Endothelial cell of umbilical vein (primary cell): ENCODE results near the gene MFAP4. TPM values are rescaled to one million over a fixed set of nuclear protein-coding genes. Genes with fewer than 3 reads are reported as not detected.

Experiments
- BruUV-seq: library from RNA; stranded (reverse); fragments of 400-500 nt; replicated peaks from 2 replicates; lab custom pipeline; 2021; lab: Mats Ljungman, UMichigan
- CTCF ChIA-PET: fragments of 300-600, 350-600 bp; sonication (Branson Sonifier 250); formaldehyde crosslinking; loops from one replicate; lab custom pipeline; 2021; ENCODE audit warnings: antibody characterized with exemption, inconsistent platforms; lab: Charles Lee
- POLR2A ChIA-PET: fragments of 300-600, 350-600 bp; sonication (Branson Sonifier 250); formaldehyde crosslinking; loops from one replicate; lab custom pipeline; 2021; ENCODE audit warnings: antibody characterized with exemption, inconsistent platforms; lab: Charles Lee
- DNase-seq: peaks from one replicate; pipeline ENCODE4 v3.0.0-alpha.2; 2011; ENCODE audit warnings: low read depth, low spot score
- FAIRE-seq: peaks from 2 replicates; lab custom pipeline; 2011; peaks lifted over from hg19 to GRCh38; lab: Jason Lieb, UNC
- H2AFZ ChIP-seq: 2 replicates; pipeline ENCODE4 v1.6.0; 2012; ENCODE audit warnings: low read depth, low read length, control low read depth, inconsistent platforms
- H3K27ac ChIP-seq: 2 replicates; pipeline ENCODE4 v1.5.1; 2011; ENCODE audit warnings: low read depth, mild to moderate bottlenecking, control low read depth, low read length, moderate library complexity; ENCODE audit not compliant: insufficient read depth
- H3K27me3 ChIP-seq, 2 experiments: 2 replicates each; pipeline versions ENCODE4 v1.6.0 to v1.6.1; 2011; ENCODE audit warnings: low read length in 2 of 2, mixed read lengths in 1 of 2; ENCODE audit not compliant: control insufficient read depth in 2 of 2, insufficient read depth in 2 of 2
- H3K36me3 ChIP-seq, 2 experiments: 2 replicates in 1 of 2; 3 replicates in 1 of 2; pipeline ENCODE4 v1.5.1; 2011; ENCODE audit warnings: low read length in 2 of 2, mild to moderate bottlenecking in 1 of 2, moderate library complexity in 1 of 2; ENCODE audit not compliant: control insufficient read depth in 2 of 2, insufficient read depth in 2 of 2; ENCODE audit errors: extremely low read depth in 1 of 2
- H3K4me1 ChIP-seq: 3 replicates; pipeline ENCODE4 v1.5.1; 2011; ENCODE audit warnings: mild to moderate bottlenecking, low read length; ENCODE audit not compliant: control insufficient read depth, insufficient read depth; ENCODE audit errors: extremely low read depth
- H3K4me2 ChIP-seq: 2 replicates; pipeline ENCODE4 v1.6.1; 2011; ENCODE audit warnings: low read length, control low read depth, mixed read lengths; ENCODE audit not compliant: insufficient read depth
- H3K4me3 ChIP-seq, 3 experiments: fragments of 200-600 bp in 1 of 3; sonication (generic), shearing (Covaris generic) in 1 of 3; replicated peaks in 1 of 3; 2 replicates each; pipeline ENCODE4 v1.5.1; 2011 to 2016; ENCODE audit warnings: control low read depth in 3 of 3, low read length in 3 of 3, mild to moderate bottlenecking in 2 of 3, inconsistent platforms in 1 of 3, low read depth in 1 of 3, moderate library complexity in 1 of 3; ENCODE audit not compliant: insufficient read depth in 1 of 3
- H3K79me2 ChIP-seq: 2 replicates; pipeline ENCODE4 v1.6.0; 2012; ENCODE audit warnings: low read length, inconsistent platforms; ENCODE audit not compliant: control insufficient read depth, insufficient read depth
- H3K9ac ChIP-seq: replicated peaks from 2 replicates; pipeline ENCODE3; 2011; ENCODE audit warnings: low read length, control low read depth; ENCODE audit not compliant: insufficient read depth; ENCODE audit errors: extremely low read depth
- H3K9me1 ChIP-seq: replicated peaks from 3 replicates; pipeline ENCODE4 v1.6.0; 2011; ENCODE audit warnings: mild to moderate bottlenecking, low read length; ENCODE audit not compliant: control insufficient read depth, insufficient read depth; ENCODE audit errors: extremely low read depth
- H3K9me3 ChIP-seq: replicated peaks from 2 replicates; pipeline ENCODE4 v1.5.1; 2012; ENCODE audit warnings: low read length, inconsistent platforms; ENCODE audit not compliant: control insufficient read depth, insufficient read depth
- H4K20me1 ChIP-seq: replicated peaks from 2 replicates; pipeline ENCODE3; 2011; ENCODE audit warnings: mild to moderate bottlenecking, low read length; ENCODE audit not compliant: control insufficient read depth, insufficient read depth; ENCODE audit errors: extremely low read depth
- CTCF ChIP-seq, 2 donors: IDR thresholded peaks; 1 replicate in 1 of 2; 2 replicates in 1 of 2; pipeline ENCODE4 v1.5.1; 2011; ENCODE audit warnings: low read length in 2 of 2, mild to moderate bottlenecking in 2 of 2, moderate library complexity in 2 of 2, control low read depth in 1 of 2, inconsistent platforms in 1 of 2, low read depth in 1 of 2; ENCODE audit not compliant: insufficient read depth in 1 of 2; ENCODE audit errors: extremely low read depth in 1 of 2
- EZH2 ChIP-seq: IDR thresholded peaks from 2 replicates; pipeline ENCODE4 v1.6.1; 2012; ENCODE audit warnings: borderline replicate concordance, low read depth, mild to moderate bottlenecking, moderate library complexity, low read length, inconsistent platforms; ENCODE audit not compliant: severe bottlenecking
- FOS ChIP-seq: IDR thresholded peaks from 2 replicates; pipeline ENCODE4 v1.6.1; 2011; ENCODE audit warnings: mild to moderate bottlenecking, low read length, moderate library complexity, borderline replicate concordance; ENCODE audit not compliant: insufficient read depth
- GATA2 ChIP-seq: IDR thresholded peaks from 2 replicates; pipeline ENCODE4 v1.7.0; 2011; ENCODE audit warnings: low read depth, mild to moderate bottlenecking, moderate library complexity, mixed read lengths, low read length; ENCODE audit not compliant: insufficient read length, insufficient read depth
- JUN ChIP-seq: IDR thresholded peaks from 2 replicates; pipeline ENCODE4 v1.6.1; 2011; ENCODE audit warnings: borderline replicate concordance, low read depth; ENCODE audit not compliant: insufficient read length, insufficient read depth
- MAX ChIP-seq: IDR thresholded peaks from 2 replicates; pipeline ENCODE4 v1.6.1; 2011; ENCODE audit not compliant: insufficient read depth, insufficient read length
- MYC ChIP-seq: IDR thresholded peaks from one replicate; pipeline ENCODE4 v1.6.1; 2011; ENCODE audit warnings: mild to moderate bottlenecking, low read depth, low read length
- POLR2A ChIP-seq: IDR thresholded peaks from 2 replicates; pipeline ENCODE4 v1.6.1; 2012; ENCODE audit warnings: low read depth, mild to moderate bottlenecking, control low read depth, low read length
- POLR2AphosphoS5 ChIP-seq: IDR thresholded peaks from 2 replicates; pipeline ENCODE4 v1.6.1; 2012; ENCODE audit warnings: low read depth, mild to moderate bottlenecking, control low read depth, low read length, moderate library complexity; ENCODE audit not compliant: insufficient read depth
- dilution Hi-C: fragments of 300-500 bp; cut with MboI; formaldehyde crosslinking; loops from one replicate; pipeline ENCODE4 v1.15.0; 2019; ENCODE audit warnings: low sequenced_read_pairs; ENCODE audit not compliant: extremely low pct_ligation_motif_present
- intact Hi-C: fragments of 100-400 bp; cut with micrococcal nuclease; formaldehyde crosslinking; loops from one replicate; pipeline ENCODE4 v1.10.0; 2022
- polyA plus RNA-seq, 4 experiments: library from polyadenylated mRNA; depleted of rRNA in 3 of 4; stranded (reverse) in 3 of 4; unstranded in 1 of 4; fragments of >200 nt; gene quantifications; 2 replicates each; pipeline versions ENCODE4 v1.2.1 to v1.2.3, GENCODE V29; 2011 to 2012; ENCODE audit warnings: missing spikeins in 1 of 4
- total RNA-seq: library from RNA; stranded (reverse); gene quantifications from 2 replicates; pipeline ENCODE4 v1.2.3, GENCODE V29; 2021

The MFAP4 gene
- total and polyA plus RNA-seq, 2 donors (not counting 3 experiments of a cell fraction or from before 2014, with no cell fraction given) = not detected

- POLR2A ChIA-PET = no interaction called here
- H3K4me2 ChIP-seq = no peak overlapping the region
- dilution Hi-C loops (no loop called here), intact Hi-C loops (no loop called here)
- no peaks in the 10 kb centered on the region for H3K9me3 ChIP-seq
- TF ChIP-seq POLR2A (no peak), JUN (no peak)
- H3K4me1 ChIP-seq = no peaks in the 10 kb centered on the region
- H2AFZ ChIP-seq = no peak overlapping the region
- H3K36me3 ChIP-seq = no peaks in the 10 kb centered on the region
- DNase-seq (no peak), FAIRE-seq (no peak)
- no peak overlapping the region for H3K27ac ChIP-seq
- no peaks in the 10 kb centered on the region for H3K27me3 ChIP-seq
- H3K79me2 ChIP-seq = no peaks in the 10 kb centered on the region
- no peak overlapping the region for H3K4me3 ChIP-seq
- CTCF ChIA-PET = no interaction called here
- no peaks in the 10 kb centered on the region for H3K9me1 ChIP-seq
- no peaks in the 10 kb centered on the region for H4K20me1 ChIP-seq
- H3K9ac ChIP-seq = no peak overlapping the region
- no TSS peak for BruUV-seq
These were observed 16.5 kb downstream of the MFAP4 start for GRCh38 chr17:19370493-19370960.

- no peaks in the 10 kb centered on the region for H4K20me1 ChIP-seq
- no peaks in the 10 kb centered on the region for H3K4me1 ChIP-seq
- H3K27ac ChIP-seq = no peak overlapping the region
- ChIA-PET POLR2A (no interaction called here), CTCF (interaction anchor here (1.3 kb wide), 1 partner anchor 8 kb away, joined by 7 read pairs; the partner anchor contains the start of gene MAPK7)
- H3K36me3 ChIP-seq = no peaks in the 10 kb centered on the region
- dilution Hi-C loops = no loop called here
- H3K27me3 ChIP-seq = no peaks in the 10 kb centered on the region
- H3K4me2 ChIP-seq = no peak overlapping the region
- TF ChIP-seq JUN (no peak), FOS (no peak), GATA2 (no peak), CTCF (IDR thresholded peaks at IDR 0.05; ENCODE audit: extremely low read depth in 1 of 2, insufficient read depth in 1 of 2, low read depth in 1 of 2, low read length in 2 of 2) (no peak), POLR2AphosphoS5 (no peak), MAX (no peak), EZH2 (no peak), POLR2A (no peak), MYC (no peak)
- no TSS peak for BruUV-seq
- intact Hi-C loops = no loop called here
- no peaks in the 10 kb centered on the region for H3K79me2 ChIP-seq
- no peak for FAIRE-seq
- H3K9me1 ChIP-seq = no peaks in the 10 kb centered on the region
- no peaks in the 10 kb centered on the region for H3K9me3 ChIP-seq
- H2AFZ ChIP-seq = no peak overlapping the region
- H3K4me3 ChIP-seq = no peak overlapping the region
- H3K9ac ChIP-seq = no peak overlapping the region
- DNase-seq = no peak
These were observed 17.0 kb downstream of the MFAP4 start for GRCh38 chr17:19369846-19370492.
